ENCODE measurements around the gene TALDO1.

The TALDO1 gene

GRCh38 chr11:747158-748006 lies at the start of gene TALDO1:
TALDO1 (plus strand) TSS chr11:747464; CDS start chr11:747482, 18 bp downstream.
- peak; percentile 94 to 99 (median 97) for DNase-seq

- DNase-seq, result peak; percentile 38 to 42 (median 40)
Observed at GRCh38 chr11:697811-698311, 49.4 kb upstream of the TALDO1 start.

- peak in 1 of 3 donors; percentile 12 for DNase-seq
Observed at GRCh38 chr11:698493-699115, 48.7 kb upstream of the TALDO1 start.

- DNase-seq, result no peak
Observed at GRCh38 chr11:699116-699508, 48.2 kb upstream of the TALDO1 start.

GRCh38 chr11:699753-700152 lies 47.5 kb upstream of the TALDO1 start:
- DNase-seq, result peak in 1 of 3 donors; percentile 33

GRCh38 chr11:701741-702461 lies 45.4 kb upstream of the TALDO1 start:
- DNase-seq, result no peak

GRCh38 chr11:702462-703461 lies 44.5 kb upstream of the TALDO1 start:
- DNase-seq, result peak; percentile 60 to 84 (median 72)

- no peak for DNase-seq
Observed at GRCh38 chr11:703506-703905, 43.8 kb upstream of the TALDO1 start.

- no peak for DNase-seq
Observed at GRCh38 chr11:704228-704674, 43.0 kb upstream of the TALDO1 start.

- DNase-seq, result no peak
Observed at GRCh38 chr11:704781-705645, 42.3 kb upstream of the TALDO1 start.

- peak in 1 of 3 donors; percentile 40 for DNase-seq
Observed at GRCh38 chr11:705646-706438, 41.4 kb upstream of the TALDO1 start, which contains the start of gene EPS8L2. EPS8L2 (plus strand) TSS chr11:706231; CDS start chr11:709408, 3,177 bp downstream.

- peak; percentile 67 to 83 (median 71) for DNase-seq
Observed at GRCh38 chr11:706439-706956, 40.8 kb upstream of the TALDO1 start.

- DNase-seq, result no peak
Observed at GRCh38 chr11:706957-707816, 40.1 kb upstream of the TALDO1 start.

- DNase-seq, result no peak
Observed at GRCh38 chr11:707817-708420, 39.3 kb upstream of the TALDO1 start.

- no peak for DNase-seq
Observed at GRCh38 chr11:708511-708910, 38.8 kb upstream of the TALDO1 start.

- no peak for DNase-seq
Observed at GRCh38 chr11:709109-709997, 37.9 kb upstream of the TALDO1 start.

GRCh38 chr11:714436-714835 lies 32.8 kb upstream of the TALDO1 start:
- DNase-seq, result no peak
